Measurements from ENCODE around the gene ACOXL.
A peak's percentile ranks its signal among the peaks of the same experiment; 100 is the strongest.
"Not testable (repeated sequence)": the region's sequence is repeated elsewhere in the genome, so short reads cannot be mapped to it uniquely, and the experiment has no call there.

The ACOXL gene

GRCh38 chr2:111025288-111025687 is 292.9 kb downstream of the ACOXL start:
- DNase-seq: no peak

GRCh38 chr2:111028720-111029119 is 296.3 kb downstream of the ACOXL start:
- DNase-seq: no peak

- DNase-seq: no peak
Measured at GRCh38 chr2:111029181-111029927, 297.0 kb downstream of the ACOXL start.

GRCh38 chr2:111030260-111030891 is 298.0 kb downstream of the ACOXL start:
- DNase-seq: no peak

- no peak for DNase-seq
Measured at GRCh38 chr2:111030945-111031344, 298.6 kb downstream of the ACOXL start.

GRCh38 chr2:111031546-111032478 is 299.4 kb downstream of the ACOXL start:
- DNase-seq: no peak

- DNase-seq: peak; percentile 3
Measured at GRCh38 chr2:111032721-111033429, 300.5 kb downstream of the ACOXL start.

- DNase-seq: no peak
Measured at GRCh38 chr2:111034146-111034545, 301.8 kb downstream of the ACOXL start.

GRCh38 chr2:111034606-111035005 is 302.2 kb downstream of the ACOXL start:
- no peak for DNase-seq

GRCh38 chr2:111035830-111036441 is 303.6 kb downstream of the ACOXL start:
- no peak for DNase-seq

- DNase-seq: no peak
Measured at GRCh38 chr2:111037128-111037527, 304.8 kb downstream of the ACOXL start.

GRCh38 chr2:111039628-111040383 is 307.4 kb downstream of the ACOXL start:
- DNase-seq: no peak

GRCh38 chr2:111041398-111042202 is 309.2 kb downstream of the ACOXL start:
- DNase-seq: no peak

GRCh38 chr2:111042261-111042660 is 309.9 kb downstream of the ACOXL start:
- DNase-seq: no peak

- no peak for DNase-seq
Measured at GRCh38 chr2:111042772-111043771, 310.7 kb downstream of the ACOXL start.

- DNase-seq: no peak
Measured at GRCh38 chr2:111044066-111044465, 311.7 kb downstream of the ACOXL start.

GRCh38 chr2:111045236-111045635 is 312.9 kb downstream of the ACOXL start:
- not testable (repeated sequence) for DNase-seq

GRCh38 chr2:111045771-111046444 is 313.5 kb downstream of the ACOXL start:
- no peak for DNase-seq

GRCh38 chr2:111046670-111047069 is 314.3 kb downstream of the ACOXL start:
- DNase-seq: no peak

Measured in HCEC 1CT (cell line).